Ovary (tissue), 3 donors: Measurements from ENCODE around the gene TTLL10.

Source experiments
- CTCF ChIP-seq, 3 donors: fragments of 450-650 bp in 2 of 3; fragments of 200-600 bp in 1 of 3; IDR thresholded peaks; one replicate each; pipeline versions ENCODE4 v1.5.1 to v1.8.0; 2016 to 2022; ENCODE audit warnings: antibody characterized with exemption in 3 of 3, mild to moderate bottlenecking in 1 of 3
- POLR2A ChIP-seq: fragments of 450-650 bp; IDR thresholded peaks from one replicate; pipeline ENCODE4 v1.6.1; 2017; ENCODE audit warnings: antibody characterized with exemption, mild to moderate bottlenecking, moderate library complexity
- donor health status: DM: no; HTN: no; CAD: no.

- TF ChIP-seq CTCF (IDR thresholded peaks at IDR 0.05): no peak
- no peak for TF ChIP-seq POLR2A
Measured at GRCh38 chr1:1129381-1129821, 44.3 kb upstream of the TTLL10 start.
